ENCODE results near the gene SLC8B1.

GRCh38 chr12:113287146-113287898 is 47.6 kb downstream of the SLC8B1 start:
- TF ChIP-seq CTCF (IDR thresholded peaks at IDR 0.05) (no peak), EP300 (IDR thresholded peaks at IDR 0.05) (no peak), POLR2AphosphoS5 (IDR thresholded peaks at IDR 0.05) (no peak), POLR2A (IDR thresholded peaks at IDR 0.05) (no peak)
